Epithelial cell of proximal tubule (primary cell): ENCODE results near the gene ATAD3C. TPM values are rescaled to one million over a fixed set of nuclear protein-coding genes. Genes with fewer than 3 reads are reported as not detected.
"Not testable (repeated sequence)": the region's sequence is repeated elsewhere in the genome, so short reads cannot be mapped to it uniquely, and the experiment has no call there.

Source experiments
- DNase-seq: peaks from one replicate; pipeline ENCODE4 v3.0.0-alpha.2; 2011; ENCODE audit warnings: low read depth
- H3K4me3 ChIP-seq: 2 replicates; pipeline ENCODE4 v1.5.1; 2011; ENCODE audit warnings: low read depth, mild to moderate bottlenecking, low read length
- CTCF ChIP-seq: conservative IDR thresholded peaks from 2 replicates; pipeline ENCODE4 v1.5.1; 2012; ENCODE audit warnings: low read depth, mild to moderate bottlenecking, low read length
- total RNA-seq: library from RNA; depleted of rRNA; stranded (reverse); fragments of >200 nt; gene quantifications from 2 replicates; pipeline ENCODE4 v1.2.3, GENCODE V29; 2015

The ATAD3C gene
- total RNA-seq, 1 donor from 2014 or later: under 0.01 TPM

GRCh38 chr1:1460540-1461130 is 11.1 kb downstream of the ATAD3C start:
- no peak for TF ChIP-seq CTCF
- no peak for DNase-seq
- H3K4me3 ChIP-seq: no peak overlapping the region

GRCh38 chr1:1461721-1462317 is 12.3 kb downstream of the ATAD3C start:
- TF ChIP-seq CTCF: no peak
- H3K4me3 ChIP-seq: no peak overlapping the region
- DNase-seq: no peak

GRCh38 chr1:1462318-1462966 is 13.0 kb downstream of the ATAD3C start:
- DNase-seq: no peak
- TF ChIP-seq CTCF: no peak
- peak overlapping the region; percentile 2 for H3K4me3 ChIP-seq

GRCh38 chr1:1463312-1463711 is 13.8 kb downstream of the ATAD3C start:
- TF ChIP-seq CTCF: no peak
- no peak for DNase-seq
- H3K4me3 ChIP-seq: no peak overlapping the region

GRCh38 chr1:1468196-1468985 is 18.9 kb downstream of the ATAD3C start:
- not testable (repeated sequence) for DNase-seq, H3K4me3 ChIP-seq

- DNase-seq: no peak
- TF ChIP-seq CTCF: no peak
- H3K4me3 ChIP-seq: peak overlapping the region; percentile 75
Measured at GRCh38 chr1:1470626-1471388, 21.3 kb downstream of the ATAD3C start.
